Cardiac atrium fibroblast (primary cell): Measurements from ENCODE around the gene TENT4B. TPM values are rescaled to one million over a fixed set of nuclear protein-coding genes. Genes with fewer than 3 reads are reported as not detected.

Source experiments
- total RNA-seq: library from RNA; depleted of rRNA; stranded (reverse); fragments of >200 nt; gene quantifications from 2 replicates; pipeline ENCODE4 v1.2.3, GENCODE V29; 2015

Gene TENT4B
- total RNA-seq, result 7.4 and 7.6 TPM in 2 replicates

DNA sequence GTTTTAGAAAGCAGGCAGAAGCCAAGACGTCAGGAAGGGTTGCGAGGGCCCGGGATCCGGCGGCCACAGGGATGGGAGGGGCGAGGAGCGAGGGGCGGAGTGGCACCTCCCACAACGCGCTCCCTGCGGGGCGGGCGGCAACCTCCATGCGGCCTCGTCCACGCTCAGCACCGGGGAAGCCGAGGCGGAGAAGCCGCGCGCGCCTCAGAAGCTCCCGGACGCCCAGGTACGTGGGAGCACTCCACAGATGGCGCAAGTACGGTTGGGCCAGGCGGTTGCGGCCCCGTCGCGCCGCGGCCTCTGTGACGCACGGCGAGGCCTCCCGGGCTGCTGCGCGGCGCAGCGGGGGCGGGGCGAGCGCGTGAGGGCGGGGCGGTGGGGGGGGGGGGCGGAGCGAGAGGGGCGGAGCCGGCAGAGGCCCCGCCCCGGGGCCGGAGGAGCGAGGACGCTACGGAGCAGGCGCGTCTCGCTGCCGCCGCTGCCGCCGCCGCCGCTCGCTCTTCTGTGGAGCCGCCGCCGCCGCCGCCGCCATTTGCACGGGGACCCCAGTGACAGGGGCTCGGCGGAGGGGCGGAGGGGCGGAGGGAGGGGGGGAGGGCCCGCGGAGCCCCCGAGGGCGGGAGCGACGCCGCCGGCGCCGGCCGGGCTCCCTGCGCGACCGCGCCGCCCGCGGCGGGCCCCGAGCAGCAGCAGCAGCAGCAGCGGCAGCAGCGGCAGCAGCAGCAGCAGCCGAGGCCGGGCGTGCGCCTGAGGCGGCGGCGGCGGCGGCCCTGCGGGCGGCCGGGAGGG, at the start of gene TENT4B:
TSS of gene TENT4B (plus strand) at position 500 of the 789 bp plus-strand sequence. CDS start 316 bp downstream, outside the sequence.

DNA sequence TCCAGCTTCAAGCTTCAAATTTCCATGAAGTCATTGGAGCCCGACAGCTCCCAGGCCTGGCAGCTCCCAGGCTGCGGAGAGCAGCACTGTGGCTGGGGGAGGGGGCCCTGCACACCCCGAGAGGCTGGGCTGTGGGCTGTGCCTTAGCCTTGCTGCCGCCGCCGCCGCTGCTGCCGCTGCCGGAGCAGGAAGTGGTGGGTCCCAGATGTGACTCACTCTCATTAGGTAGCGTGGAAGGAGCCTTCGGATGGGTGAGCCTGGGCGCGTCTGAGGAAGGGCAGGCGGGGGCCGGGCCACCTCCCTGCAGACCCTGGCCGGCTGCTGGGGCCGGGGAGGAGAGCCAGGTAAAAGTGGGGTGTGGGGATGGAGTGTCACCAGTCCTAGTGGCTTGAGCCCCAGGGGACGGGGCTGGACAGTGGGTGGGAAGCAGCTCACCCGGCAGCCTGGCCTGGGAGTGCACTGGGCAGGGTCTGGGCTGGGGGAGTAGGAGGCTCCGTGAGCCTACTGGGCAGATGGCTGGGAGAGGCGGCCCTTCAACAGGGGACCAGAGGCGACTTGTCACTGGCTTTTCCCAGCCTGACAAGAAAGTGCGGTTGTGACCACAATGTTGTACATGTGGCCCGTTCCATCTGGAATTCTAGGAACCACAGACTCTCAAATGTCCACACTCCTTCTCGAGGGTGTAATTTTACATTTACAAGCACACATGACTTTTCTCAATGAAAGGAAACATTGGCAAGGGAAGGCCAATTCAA, 113.4 kb downstream of the TENT4B start, which contains the start of gene ADCY7:
TSS of gene ADCY7 (plus strand) at position 215 of the 755 bp plus-strand sequence. CDS start 21,629 bp downstream, outside the sequence.

Other genes with a start within 250 kb of the TENT4B start
- 22.5 and 74.4 TPM in 2 replicates for gene CNEP1R1, start 128.1 kb upstream of the TENT4B start, total RNA-seq
- 20.7 and 27.8 TPM in 2 replicates for gene HEATR3, start 87.3 kb upstream of the TENT4B start, total RNA-seq
- 9.9 and 21.5 TPM in 2 replicates for gene ADCY7, start 113.2 kb downstream of the TENT4B start, total RNA-seq
- gene BRD7, start 215.7 kb downstream of the TENT4B start, total RNA-seq, result 21.7 and 36.1 TPM in 2 replicates